Measurements from ENCODE around the gene CACNB3. TPM values are rescaled to one million over a fixed set of nuclear protein-coding genes. Genes with fewer than 3 reads are reported as not detected.
"Not testable (repeated sequence)": the region's sequence is repeated elsewhere in the genome, so short reads cannot be mapped to it uniquely, and the experiment has no call there.

The CACNB3 gene
- total RNA-seq, 1 donor from 2014 or later, result 2.1 TPM

GRCh38 chr12:48869191-48869590 is 50.9 kb downstream of the CACNB3 start:
- H3K27me3 Mint-ChIP-seq, result no peaks in the 10 kb centered on the region
- CTCF ChIA-PET, result no interaction called here
- no peak overlapping the region for H3K4me3 Mint-ChIP-seq
- no peaks in the 10 kb centered on the region for H3K9me3 Mint-ChIP-seq
- peaks cover 20% of the 10 kb centered on the region for H3K4me1 Mint-ChIP-seq
- POLR2A ChIA-PET, result interaction anchor here (0.7 kb wide), 1 partner anchor 371 kb away, joined by 10 read pairs; no protein-coding TSS in a partner anchor
- no peak for TF ChIP-seq CTCF (IDR thresholded peaks at IDR 0.05)
- no peak overlapping the region for H3K27ac Mint-ChIP-seq
- H3K36me3 Mint-ChIP-seq (ENCODE audit: low read depth), result peaks cover 2% of the 10 kb centered on the region
- ATAC-seq (ENCODE audit: low read depth) (no peak), DNase-seq (no peak)
- intact Hi-C loops (cut with micrococcal nuclease), result no loop called here

- Mint-ChIP-seq H3K36me3 (ENCODE audit: low read depth) (no peaks in the 10 kb centered on the region), H3K27ac (no peak overlapping the region), H3K4me1 (no peaks in the 10 kb centered on the region), H3K27me3 (no peaks in the 10 kb centered on the region), H3K4me3 (no peak overlapping the region), H3K9me3 (no peaks in the 10 kb centered on the region)
- ChIA-PET CTCF (interaction anchor here (1.2 kb wide), 1 partner anchor 20 kb away, joined by 3 read pairs; no protein-coding TSS in a partner anchor), POLR2A (interaction anchor here (1.1 kb wide), 1 partner anchor 9 kb away, joined by 3 read pairs; no protein-coding TSS in a partner anchor)
- DNase-seq (no peak), ATAC-seq (ENCODE audit: low read depth) (no peak)
- intact Hi-C loops (cut with micrococcal nuclease), result no loop called here
- TF ChIP-seq CTCF (IDR thresholded peaks at IDR 0.05), result no peak
Measured at GRCh38 chr12:48873096-48873495, 54.8 kb downstream of the CACNB3 start.

- H3K27ac Mint-ChIP-seq; H3K9me3 Mint-ChIP-seq; H3K4me1 Mint-ChIP-seq; intact Hi-C loops (cut with micrococcal nuclease); DNase-seq; H3K36me3 Mint-ChIP-seq (ENCODE audit: low read depth); H3K4me3 Mint-ChIP-seq; ATAC-seq (ENCODE audit: low read depth); H3K27me3 Mint-ChIP-seq: not testable (repeated sequence)
- CTCF ChIA-PET, result interaction anchor here (1.2 kb wide), 1 partner anchor 20 kb away, joined by 3 read pairs; no protein-coding TSS in a partner anchor
- POLR2A ChIA-PET, result interaction anchor here (1.1 kb wide), 1 partner anchor 9 kb away, joined by 3 read pairs; no protein-coding TSS in a partner anchor
Measured at GRCh38 chr12:48873534-48873933, 55.2 kb downstream of the CACNB3 start.

GRCh38 chr12:48875944-48876515 is 57.7 kb downstream of the CACNB3 start:
- no peaks in the 10 kb centered on the region for H3K4me1 Mint-ChIP-seq
- intact Hi-C loops (cut with micrococcal nuclease), result no loop called here
- no peak for DNase-seq
- CTCF ChIA-PET, result no interaction called here
- H3K36me3 Mint-ChIP-seq (ENCODE audit: low read depth), result no peaks in the 10 kb centered on the region
- no peak overlapping the region for H3K4me3 Mint-ChIP-seq
- H3K9me3 Mint-ChIP-seq, result no peaks in the 10 kb centered on the region
- POLR2A ChIA-PET, result no interaction called here
- peaks cover 10% of the 10 kb centered on the region for H3K27me3 Mint-ChIP-seq
- no peak for ATAC-seq (ENCODE audit: low read depth)
- H3K27ac Mint-ChIP-seq, result no peak overlapping the region
- no peak for TF ChIP-seq CTCF (IDR thresholded peaks at IDR 0.05)

Other genes with a start within 250 kb of the CACNB3 start
- gene LALBA, start 248.4 kb upstream of the CACNB3 start, total RNA-seq, result not detected in 2 replicates
- 52.4 and 59.5 TPM in 2 replicates for gene KANSL2, start 136.3 kb upstream of the CACNB3 start, total RNA-seq
- 48.9 and 49.6 TPM in 2 replicates for gene CCNT1, start 101.8 kb upstream of the CACNB3 start, total RNA-seq
- 0.37 and 0.60 TPM in 2 replicates for gene ADCY6, start 29.4 kb upstream of the CACNB3 start, total RNA-seq
- 116 and 118 TPM in 2 replicates for gene DDX23, start 33.7 kb downstream of the CACNB3 start, total RNA-seq
- gene RND1, start 47.4 kb downstream of the CACNB3 start, total RNA-seq, result 4.9 and 5.9 TPM in 2 replicates
- gene FKBP11, start 107.0 kb downstream of the CACNB3 start, total RNA-seq, result 22.9 and 26.1 TPM in 2 replicates
- gene ARF3, start 139.0 kb downstream of the CACNB3 start, total RNA-seq, result 113 and 119 TPM in 2 replicates
- 0.22 TPM in 1 of 2 replicates, not detected in the other for gene WNT10B, start 153.2 kb downstream of the CACNB3 start, total RNA-seq
- not detected in 2 replicates for gene WNT1, start 159.8 kb downstream of the CACNB3 start, total RNA-seq
- 0.20 and 0.44 TPM in 2 replicates for gene DDN, start 180.9 kb downstream of the CACNB3 start, total RNA-seq
- gene PRKAG1, start 200.3 kb downstream of the CACNB3 start, total RNA-seq, result 55.3 and 70.5 TPM in 2 replicates
- 127 and 136 TPM in 2 replicates for gene KMT2D, start 242.3 kb downstream of the CACNB3 start, total RNA-seq

Measured in activated B cell treated with CpG ODN at 0.5 μM for 24 hours (primary cell).